ENCODE results near the gene TPTE. TPM values are rescaled to one million over a fixed set of nuclear protein-coding genes. Genes with fewer than 3 reads are reported as not detected.
"Not testable (repeated sequence)": the region's sequence is repeated elsewhere in the genome, so short reads cannot be mapped to it uniquely, and the experiment has no call there.

The TPTE gene
- not detected for total RNA-seq
- long read RNA-seq, result 0 reads

GRCh38 chr21:10521091-10521598, at the start of gene TPTE:
Gene TPTE (plus strand): TSS chr21:10521583. CDS start chr21:10538724, 17,141 bp downstream.
- Histone ChIP-seq H3K36me3 (no peaks in the 10 kb centered on the region), H3K4me3 (no peak within 1 kb of the TSS), H3K9me3 (no peaks in the 10 kb centered on the region), H3K4me1 (no peaks in the 10 kb centered on the region), H3K27ac (no peak within 1 kb of the TSS), H3K27me3 (no peaks in the 10 kb centered on the region)
- DNase-seq (no peak), ATAC-seq (peak in 1 of 4 donors; percentile 49)
- TF ChIP-seq, protein P1, sequence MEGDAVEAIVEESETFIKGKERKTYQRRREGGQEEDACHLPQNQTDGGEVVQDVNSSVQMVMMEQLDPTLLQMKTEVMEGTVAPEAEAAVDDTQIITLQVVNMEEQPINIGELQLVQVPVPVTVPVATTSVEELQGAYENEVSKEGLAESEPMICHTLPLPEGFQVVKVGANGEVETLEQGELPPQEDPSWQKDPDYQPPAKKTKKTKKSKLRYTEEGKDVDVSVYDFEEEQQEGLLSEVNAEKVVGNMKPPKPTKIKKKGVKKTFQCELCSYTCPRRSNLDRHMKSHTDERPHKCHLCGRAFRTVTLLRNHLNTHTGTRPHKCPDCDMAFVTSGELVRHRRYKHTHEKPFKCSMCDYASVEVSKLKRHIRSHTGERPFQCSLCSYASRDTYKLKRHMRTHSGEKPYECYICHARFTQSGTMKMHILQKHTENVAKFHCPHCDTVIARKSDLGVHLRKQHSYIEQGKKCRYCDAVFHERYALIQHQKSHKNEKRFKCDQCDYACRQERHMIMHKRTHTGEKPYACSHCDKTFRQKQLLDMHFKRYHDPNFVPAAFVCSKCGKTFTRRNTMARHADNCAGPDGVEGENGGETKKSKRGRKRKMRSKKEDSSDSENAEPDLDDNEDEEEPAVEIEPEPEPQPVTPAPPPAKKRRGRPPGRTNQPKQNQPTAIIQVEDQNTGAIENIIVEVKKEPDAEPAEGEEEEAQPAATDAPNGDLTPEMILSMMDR (IDR thresholded peaks at IDR 0.05), result no peak
- no peak for TF ChIP-seq POLR2A (IDR thresholded peaks at IDR 0.05)
- intact Hi-C loops (cut with DNase I), result no loop called here
- WGBS (ENCODE audit: insufficient coverage, low coverage, low lambda C conversion rate, missing lambda C conversion rate), result 74% methylated on average over 30 of the region's 66 CpGs

GRCh38 chr21:10471999-10472398, 49.4 kb upstream of the TPTE start:
- ATAC-seq, DNase-seq, H3K9me3 ChIP-seq: not testable (repeated sequence)

GRCh38 chr21:10477794-10478193, 43.6 kb upstream of the TPTE start:
- H3K4me3 ChIP-seq; H3K4me1 ChIP-seq; H3K27me3 ChIP-seq; intact Hi-C loops (cut with DNase I); H3K27ac ChIP-seq; H3K36me3 ChIP-seq; DNase-seq; H3K9me3 ChIP-seq: not testable (repeated sequence)
- peak in 2 of 4 donors; percentile 28 to 29 for ATAC-seq
- WGBS (ENCODE audit: insufficient coverage, low coverage, low lambda C conversion rate, missing lambda C conversion rate), result 36% methylated on average over 7 of the region's 7 CpGs

More at GRCh38 chr21:10471999-10472398, 49.4 kb upstream of the TPTE start:
- H3K27ac ChIP-seq; H3K36me3 ChIP-seq; H3K27me3 ChIP-seq; H3K4me3 ChIP-seq; intact Hi-C loops (cut with DNase I); H3K4me1 ChIP-seq: not testable (repeated sequence)

GRCh38 chr21:10479875-10480274, 41.5 kb upstream of the TPTE start:
- H3K27ac ChIP-seq; H3K27me3 ChIP-seq; H3K4me1 ChIP-seq; H3K4me3 ChIP-seq; DNase-seq; H3K9me3 ChIP-seq; intact Hi-C loops (cut with DNase I); H3K36me3 ChIP-seq: not testable (repeated sequence)
- ATAC-seq, result peak in 2 of 4 donors; percentile 38 to 49
- 17% methylated on average over 4 of the region's 4 CpGs for WGBS (ENCODE audit: insufficient coverage, low coverage, low lambda C conversion rate, missing lambda C conversion rate)

DNA sequence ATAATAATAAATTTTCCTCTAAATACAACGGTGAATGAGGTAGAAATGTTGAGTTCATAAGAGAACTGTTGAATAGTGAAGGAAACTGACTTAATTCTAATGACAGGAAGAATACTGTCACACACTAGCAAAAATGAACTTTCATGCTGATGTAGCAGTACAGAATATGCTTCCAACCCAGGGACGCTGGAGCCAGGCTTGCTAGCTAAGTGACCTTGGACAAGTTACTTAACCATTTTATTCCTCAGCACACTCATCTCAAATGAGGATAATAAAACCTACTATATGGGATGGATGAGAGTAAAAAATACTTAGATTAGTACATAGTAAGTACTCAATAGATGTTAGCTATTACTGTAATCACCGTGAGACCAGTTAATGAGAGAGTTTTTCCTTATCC, 36.5 kb upstream of the TPTE start:
- H3K4me1 ChIP-seq; H3K27me3 ChIP-seq; H3K9me3 ChIP-seq; ATAC-seq; intact Hi-C loops (cut with DNase I); DNase-seq; H3K4me3 ChIP-seq; H3K36me3 ChIP-seq; H3K27ac ChIP-seq: not testable (repeated sequence)
- WGBS (ENCODE audit: insufficient coverage, low coverage, low lambda C conversion rate, missing lambda C conversion rate), result 24% methylated on average over 3 of the region's 3 CpGs

DNA sequence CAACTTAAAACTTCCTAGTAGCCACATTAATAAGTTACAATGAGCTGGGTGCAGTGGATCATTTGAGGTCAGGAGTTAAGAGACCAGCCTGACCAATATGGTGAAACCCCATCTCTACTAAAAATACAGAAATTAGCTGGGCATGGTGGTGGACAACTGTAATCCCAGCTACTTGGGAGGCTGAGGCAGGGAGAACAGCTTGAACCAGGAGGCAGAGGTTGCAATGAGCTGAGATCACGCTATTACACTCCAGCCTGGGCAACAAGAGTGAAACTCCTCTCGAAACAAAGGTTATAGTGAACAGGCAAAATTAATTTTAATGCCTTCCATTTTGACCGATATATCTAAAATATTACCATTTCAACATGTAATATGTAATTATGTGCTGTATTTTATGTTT, 30.9 kb upstream of the TPTE start:
- H3K9me3 ChIP-seq; H3K27ac ChIP-seq; H3K4me1 ChIP-seq; H3K4me3 ChIP-seq; DNase-seq; H3K27me3 ChIP-seq; intact Hi-C loops (cut with DNase I); H3K36me3 ChIP-seq; ATAC-seq: not testable (repeated sequence)
- 37% methylated on average over 3 of the region's 3 CpGs for WGBS (ENCODE audit: insufficient coverage, low coverage, low lambda C conversion rate, missing lambda C conversion rate)

- 35% methylated on average over 6 of the region's 6 CpGs for WGBS (ENCODE audit: insufficient coverage, low coverage, low lambda C conversion rate, missing lambda C conversion rate)
- intact Hi-C loops (cut with DNase I), result no loop called here
- peak in 1 of 4 donors; percentile 18 for ATAC-seq
Measured at GRCh38 chr21:10511116-10511515, 10.3 kb upstream of the TPTE start.

DNA sequence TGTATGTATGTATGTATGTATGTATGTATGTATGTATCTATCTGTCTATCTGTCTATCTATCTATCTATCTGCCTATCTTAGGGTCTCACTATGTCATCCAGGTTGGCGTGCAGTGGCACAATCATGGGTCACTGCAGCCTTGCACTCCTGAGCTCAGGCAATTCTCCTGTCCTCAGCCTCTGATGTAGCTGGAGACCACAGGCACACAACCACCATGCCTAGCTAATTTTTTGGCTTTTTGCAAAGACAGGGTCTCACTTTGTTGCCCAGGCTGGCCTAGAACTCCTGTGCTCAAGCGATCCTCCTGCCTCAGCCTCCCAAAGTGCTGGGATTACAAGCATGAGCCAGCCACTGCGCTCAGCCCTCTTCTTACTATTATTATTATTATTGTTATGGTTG, 4.5 kb upstream of the TPTE start:
- DNase-seq, ATAC-seq: not testable (repeated sequence)
- 57% methylated on average over 3 of the region's 3 CpGs for WGBS (ENCODE audit: insufficient coverage, low coverage, low lambda C conversion rate, missing lambda C conversion rate)

More at GRCh38 chr21:10511116-10511515, 10.3 kb upstream of the TPTE start:
- no peaks in the 10 kb centered on the region for H3K4me1 ChIP-seq
- DNase-seq, result no peak
- H3K4me3 ChIP-seq, result no peak overlapping the region
- H3K27me3 ChIP-seq, result no peaks in the 10 kb centered on the region
- no peak for TF ChIP-seq POLR2A (IDR thresholded peaks at IDR 0.05)
- TF ChIP-seq, protein P1 (IDR thresholded peaks at IDR 0.05), result no peak
- H3K36me3 ChIP-seq, result no peaks in the 10 kb centered on the region
- no peak overlapping the region for H3K27ac ChIP-seq
- H3K9me3 ChIP-seq, result no peaks in the 10 kb centered on the region

DNA sequence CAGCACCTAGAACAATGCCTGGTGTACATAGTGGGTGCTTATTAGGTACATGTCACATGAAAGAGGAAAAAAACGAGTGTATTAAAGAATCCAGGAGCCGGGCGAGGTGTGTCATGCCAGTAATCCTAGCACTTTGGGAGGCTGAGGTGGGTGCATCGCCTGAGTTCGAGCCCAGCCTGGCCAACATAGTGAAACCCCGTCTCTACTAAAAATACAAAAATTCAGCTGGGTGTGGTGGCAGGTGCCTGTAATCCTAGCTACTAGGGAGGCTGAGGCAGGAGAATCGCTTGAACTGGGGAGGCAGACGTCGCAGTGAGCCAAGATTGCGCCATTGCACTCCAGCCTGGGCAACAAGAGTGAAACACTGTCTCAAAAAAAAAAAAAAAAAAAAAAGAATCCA, 3.5 kb upstream of the TPTE start:
- H3K4me3 ChIP-seq; H3K36me3 ChIP-seq; intact Hi-C loops (cut with DNase I); H3K27ac ChIP-seq; DNase-seq; H3K27me3 ChIP-seq; H3K9me3 ChIP-seq; H3K4me1 ChIP-seq; ATAC-seq: not testable (repeated sequence)
- 56% methylated on average over 10 of the region's 10 CpGs for WGBS (ENCODE audit: insufficient coverage, low coverage, low lambda C conversion rate, missing lambda C conversion rate)

More for the DNA sequence above, 4.5 kb upstream of the TPTE start:
- H3K4me3 ChIP-seq; H3K27ac ChIP-seq; H3K4me1 ChIP-seq; H3K27me3 ChIP-seq; H3K36me3 ChIP-seq; H3K9me3 ChIP-seq; intact Hi-C loops (cut with DNase I): not testable (repeated sequence)

DNA sequence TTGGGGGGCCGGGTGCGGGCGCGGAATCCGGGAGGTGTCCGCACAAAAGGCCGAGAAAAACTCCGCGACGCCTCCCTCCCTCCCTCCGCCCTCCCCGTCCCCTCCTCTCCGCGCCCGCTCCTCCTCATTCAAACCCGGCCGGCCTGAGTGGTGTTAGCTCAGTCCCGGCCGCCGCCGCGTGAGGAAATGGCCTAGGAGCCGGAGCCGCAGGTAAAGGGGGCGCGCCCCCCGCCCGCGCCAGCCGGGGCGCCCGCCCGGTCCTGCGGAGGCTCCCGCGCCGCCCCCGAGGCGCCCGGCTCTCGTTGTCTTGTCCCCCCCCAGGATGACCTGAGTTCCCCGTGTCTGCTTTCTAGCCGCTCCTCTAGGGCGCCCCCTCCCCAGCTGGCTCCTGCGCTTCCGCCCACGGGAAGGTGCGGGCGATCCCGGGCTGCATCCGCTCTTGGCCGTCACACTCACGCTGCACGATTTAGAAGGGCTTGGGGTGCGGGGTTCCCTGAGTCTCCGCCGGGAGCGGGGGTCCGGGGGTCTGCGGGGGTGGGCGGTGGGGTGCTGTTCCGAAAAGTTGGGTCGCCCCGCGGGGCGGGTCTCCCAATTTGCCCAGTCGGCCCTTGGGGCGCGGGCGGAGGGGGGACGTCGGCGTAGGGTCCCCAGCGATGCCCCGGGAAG, 585 bp downstream of the TPTE start:
- peak in 2 of 4 donors; percentile 20 to 34 for ATAC-seq

More for the DNA sequence above, 585 bp downstream of the TPTE start:
- 52% methylated on average over 29 of the region's 75 CpGs for WGBS (ENCODE audit: insufficient coverage, low coverage, low lambda C conversion rate, missing lambda C conversion rate)
- DNase-seq; H3K9me3 ChIP-seq; intact Hi-C loops (cut with DNase I); H3K27ac ChIP-seq; H3K4me3 ChIP-seq; H3K4me1 ChIP-seq; H3K36me3 ChIP-seq; H3K27me3 ChIP-seq: not testable (repeated sequence)
